ENCODE results near the gene SMARCB1.

Gene SMARCB1

GRCh38 chr22:23781065-23781464 is 5.7 kb upstream of the SMARCB1 start:
- no peak for DNase-seq

- DNase-seq: no peak
These were observed 5.1 kb upstream of the SMARCB1 start for GRCh38 chr22:23781511-23782183.

- DNase-seq: no peak
These were observed 4.5 kb upstream of the SMARCB1 start for GRCh38 chr22:23782252-23782651.

GRCh38 chr22:23782703-23783102 is 4.1 kb upstream of the SMARCB1 start:
- DNase-seq: no peak

GRCh38 chr22:23783265-23784150 is 3.3 kb upstream of the SMARCB1 start:
- DNase-seq: no peak

- DNase-seq: no peak
These were observed 2.5 kb upstream of the SMARCB1 start for GRCh38 chr22:23784215-23784732.

- DNase-seq: no peak
These were observed 480 bp upstream of the SMARCB1 start for GRCh38 chr22:23786261-23786710.

- DNase-seq: no peak
These were observed 782 bp downstream of the SMARCB1 start for GRCh38 chr22:23787600-23787896.

GRCh38 chr22:23787910-23788309 is 1.1 kb downstream of the SMARCB1 start:
- DNase-seq: no peak

GRCh38 chr22:23789121-23789520 is 2.4 kb downstream of the SMARCB1 start:
- no peak for DNase-seq

- no peak for DNase-seq
These were observed 2.9 kb downstream of the SMARCB1 start for GRCh38 chr22:23789638-23790037.

- no peak for DNase-seq
These were observed 4.3 kb downstream of the SMARCB1 start for GRCh38 chr22:23790819-23791737.

GRCh38 chr22:23791738-23792645 is 5.2 kb downstream of the SMARCB1 start:
- DNase-seq: no peak

- DNase-seq: no peak
These were observed 6.6 kb downstream of the SMARCB1 start for GRCh38 chr22:23793326-23793725.

GRCh38 chr22:23796461-23796860 is 9.7 kb downstream of the SMARCB1 start:
- no peak for DNase-seq

- no peak for DNase-seq
These were observed 13.8 kb downstream of the SMARCB1 start for GRCh38 chr22:23800297-23801237.

GRCh38 chr22:23801238-23801821 is 14.6 kb downstream of the SMARCB1 start:
- no peak for DNase-seq

GRCh38 chr22:23801886-23802377 is 15.2 kb downstream of the SMARCB1 start:
- no peak for DNase-seq

- DNase-seq: no peak
These were observed 16.4 kb downstream of the SMARCB1 start for GRCh38 chr22:23803001-23803819.
